ENCODE results near the gene TMEM150A. TPM values are rescaled to one million over a fixed set of nuclear protein-coding genes. Genes with fewer than 3 reads are reported as not detected.

TMEM150A gene
- polyA plus RNA-seq, 5 donors = 9.9 to 16.9 (median 13.8) TPM

Other genes with a start within 250 kb of the TMEM150A start
- gene RETSAT, start 248.2 kb downstream of the TMEM150A start, polyA plus RNA-seq (ENCODE audit: insufficient read depth in 1 of 5, insufficient read length in 5 of 5, low replicate concordance in 1 of 5) = 10 to 100 TPM; 25.3 to 29.3 (median 27.0) TPM
- 10 to 100 TPM; 30.3 to 39.1 (median 33.3) TPM for gene ELMOD3, start 247.9 kb downstream of the TMEM150A start, polyA plus RNA-seq (ENCODE audit: insufficient read depth in 1 of 5, insufficient read length in 5 of 5, low replicate concordance in 1 of 5)
- gene CAPG, start 192.3 kb downstream of the TMEM150A start, polyA plus RNA-seq (ENCODE audit: insufficient read depth in 1 of 5, insufficient read length in 5 of 5, low replicate concordance in 1 of 5) = 10 to 100 TPM; 42.5 to 59.9 (median 52.0) TPM
- gene SH2D6, start 184.0 kb downstream of the TMEM150A start, polyA plus RNA-seq (ENCODE audit: insufficient read depth in 1 of 5, insufficient read length in 5 of 5, low replicate concordance in 1 of 5) = 1 to 10 TPM in 1 of 5 donors, under 1 TPM in 4; 0.67 to 1.7 (median 0.85) TPM
- gene MAT2A, start 63.5 kb downstream of the TMEM150A start, polyA plus RNA-seq (ENCODE audit: insufficient read depth in 1 of 5, insufficient read length in 5 of 5, low replicate concordance in 1 of 5) = 100 to 1,000 TPM; 274 to 398 (median 339) TPM
- 10 to 100 TPM; 28.9 to 43.5 (median 35.2) TPM for gene GGCX, start 41.2 kb downstream of the TMEM150A start, polyA plus RNA-seq (ENCODE audit: insufficient read depth in 1 of 5, insufficient read length in 5 of 5, low replicate concordance in 1 of 5)
- gene VAMP8, start 25.1 kb downstream of the TMEM150A start, polyA plus RNA-seq (ENCODE audit: insufficient read depth in 1 of 5, insufficient read length in 5 of 5, low replicate concordance in 1 of 5) = 10 to 100 TPM; 54.6 to 78.1 (median 68.1) TPM
- gene VAMP5, start 18.3 kb downstream of the TMEM150A start, polyA plus RNA-seq (ENCODE audit: insufficient read depth in 1 of 5, insufficient read length in 5 of 5, low replicate concordance in 1 of 5) = 10 to 100 TPM; 42.6 to 75.2 (median 57.3) TPM
- gene RNF181, start 7.0 kb downstream of the TMEM150A start, polyA plus RNA-seq (ENCODE audit: insufficient read depth in 1 of 5, insufficient read length in 5 of 5, low replicate concordance in 1 of 5) = 100 to 1,000 TPM in 4 of 5 donors, 10 to 100 TPM in 1; 99.7 to 114 (median 110) TPM
- 10 to 100 TPM; 64.7 to 84.1 (median 78.8) TPM for gene C2orf68, start 9.4 kb upstream of the TMEM150A start, polyA plus RNA-seq (ENCODE audit: insufficient read depth in 1 of 5, insufficient read length in 5 of 5, low replicate concordance in 1 of 5)
- gene USP39, start 13.5 kb upstream of the TMEM150A start, polyA plus RNA-seq (ENCODE audit: insufficient read depth in 1 of 5, insufficient read length in 5 of 5, low replicate concordance in 1 of 5) = 10 to 100 TPM; 59.2 to 72.8 (median 63.3) TPM
- gene SFTPB, start 65.5 kb upstream of the TMEM150A start, polyA plus RNA-seq (ENCODE audit: insufficient read depth in 1 of 5, insufficient read length in 5 of 5, low replicate concordance in 1 of 5) = 100 to 1,000 TPM; 199 to 677 (median 404) TPM
- gene GNLY, start 91.7 kb upstream of the TMEM150A start, polyA plus RNA-seq (ENCODE audit: insufficient read depth in 1 of 5, insufficient read length in 5 of 5, low replicate concordance in 1 of 5) = 1 to 10 TPM; 1.7 to 6.2 (median 2.2) TPM
- gene ATOH8, start 151.3 kb upstream of the TMEM150A start, polyA plus RNA-seq (ENCODE audit: insufficient read depth in 1 of 5, insufficient read length in 5 of 5, low replicate concordance in 1 of 5) = 10 to 100 TPM; 25.6 to 38.9 (median 37.3) TPM

All from right lung (tissue), 5 donors.